ENCODE data around the gene ATP13A5.

The ATP13A5 gene

GRCh38 chr3:193345431-193345830, 33.1 kb downstream of the ATP13A5 start:
- DNase-seq (ENCODE audit: low read depth) = no peak

- no peak for DNase-seq (ENCODE audit: low read depth)
These were observed 34.1 kb downstream of the ATP13A5 start for GRCh38 chr3:193344486-193344885.

GRCh38 chr3:193343726-193344222, 34.8 kb downstream of the ATP13A5 start:
- no peak for DNase-seq (ENCODE audit: low read depth)

GRCh38 chr3:193342551-193342950, 36.0 kb downstream of the ATP13A5 start:
- DNase-seq (ENCODE audit: low read depth) = no peak

- DNase-seq (ENCODE audit: low read depth) = no peak
These were observed 43.5 kb downstream of the ATP13A5 start for GRCh38 chr3:193335031-193335430.

- no peak for DNase-seq (ENCODE audit: low read depth)
These were observed 45.3 kb downstream of the ATP13A5 start for GRCh38 chr3:193333229-193333628.

- DNase-seq (ENCODE audit: low read depth) = no peak
These were observed 47.9 kb downstream of the ATP13A5 start for GRCh38 chr3:193330555-193331204.

- DNase-seq (ENCODE audit: low read depth) = no peak
These were observed 60.8 kb downstream of the ATP13A5 start for GRCh38 chr3:193317682-193318300.

- no peak for DNase-seq (ENCODE audit: low read depth)
These were observed 64.4 kb downstream of the ATP13A5 start for GRCh38 chr3:193314161-193314560.

- DNase-seq (ENCODE audit: low read depth) = no peak
These were observed 65.2 kb downstream of the ATP13A5 start for GRCh38 chr3:193313061-193313958.

- DNase-seq (ENCODE audit: low read depth) = no peak
These were observed 67.4 kb downstream of the ATP13A5 start for GRCh38 chr3:193310914-193311723.

GRCh38 chr3:193305356-193305755, 73.2 kb downstream of the ATP13A5 start:
- DNase-seq (ENCODE audit: low read depth) = no peak

- DNase-seq (ENCODE audit: low read depth) = no peak
These were observed 77.1 kb downstream of the ATP13A5 start for GRCh38 chr3:193301433-193301832.

- no peak for DNase-seq (ENCODE audit: low read depth)
These were observed 81.1 kb downstream of the ATP13A5 start for GRCh38 chr3:193297421-193297820.

- no peak for DNase-seq (ENCODE audit: low read depth)
These were observed 82.6 kb downstream of the ATP13A5 start for GRCh38 chr3:193295985-193296384.

GRCh38 chr3:193292386-193292785, 86.2 kb downstream of the ATP13A5 start:
- DNase-seq (ENCODE audit: low read depth) = no peak

- DNase-seq (ENCODE audit: low read depth) = no peak
These were observed 107.3 kb downstream of the ATP13A5 start for GRCh38 chr3:193271101-193271840.

GRCh38 chr3:193270451-193270850, 108.1 kb downstream of the ATP13A5 start:
- DNase-seq (ENCODE audit: low read depth) = no peak

- no peak for DNase-seq (ENCODE audit: low read depth)
These were observed 109.1 kb downstream of the ATP13A5 start for GRCh38 chr3:193269343-193270028.

GRCh38 chr3:193262707-193263106, 115.8 kb downstream of the ATP13A5 start:
- DNase-seq (ENCODE audit: low read depth) = no peak

GRCh38 chr3:193261970-193262369, 116.6 kb downstream of the ATP13A5 start:
- DNase-seq (ENCODE audit: low read depth) = no peak
